Esophagus muscularis mucosa (tissue), 4 donors: Measurements from ENCODE around the gene CYP3A4. TPM values are rescaled to one million over a fixed set of nuclear protein-coding genes. Genes with fewer than 3 reads are reported as not detected.

Source experiments
- DNase-seq: peaks from one replicate; pipeline ENCODE4 v3.0.0-alpha.2; 2017; ENCODE audit errors: extremely low spot score
- H3K27ac ChIP-seq, 4 donors: fragments of 200-600 bp; sonication (generic); replicated peaks in 1 of 4; 1 replicate in 3 of 4; 2 replicates in 1 of 4; pipeline ENCODE4 v1.5.1; 2016 to 2019; ENCODE audit warnings: mild to moderate bottlenecking in 1 of 4
- H3K27me3 ChIP-seq, 4 donors: fragments of 200-600 bp; sonication (generic); one replicate each; pipeline versions ENCODE4 v1.5.1 to v1.6.0; 2016 to 2019
- H3K36me3 ChIP-seq, 4 donors: fragments of 200-600 bp; sonication (generic); one replicate each; pipeline ENCODE4 v1.5.1; 2016 to 2019
- H3K4me1 ChIP-seq, 4 donors: fragments of 200-600 bp; sonication (generic); one replicate each; pipeline ENCODE4 v1.5.1; 2016 to 2019
- H3K4me3 ChIP-seq, 4 donors: fragments of 200-600 bp; sonication (generic); 1 replicate in 2 of 4; 2 replicates in 2 of 4; pipeline ENCODE4 v1.5.1; 2016 to 2019; ENCODE audit warnings: mild to moderate bottlenecking in 4 of 4, moderate library complexity in 1 of 4
- H3K9me3 ChIP-seq, 4 donors: fragments of 200-600 bp; sonication (generic); 1 replicate in 3 of 4; 2 replicates in 1 of 4; pipeline ENCODE4 v1.5.1; 2016 to 2019
- EP300 ChIP-seq: sonication (generic); formaldehyde crosslinking; IDR thresholded peaks from one replicate; pipeline ENCODE4 v1.6.1; 2017; ENCODE audit warnings: antibody characterized with exemption
- POLR2A ChIP-seq: fragments of 450-650 bp; IDR thresholded peaks from one replicate; pipeline ENCODE4 v1.6.1; 2017; ENCODE audit warnings: antibody characterized with exemption, moderate library complexity, mild to moderate bottlenecking, low read depth
- POLR2AphosphoS5 ChIP-seq, 2 donors: sonication (generic); formaldehyde crosslinking; IDR thresholded peaks; one replicate each; pipeline ENCODE4 v1.6.1; 2017; ENCODE audit warnings: antibody characterized with exemption in 2 of 2
- WGBS: methylation state at CpG from one replicate; pipeline ENCODE4 v1.1.5; 2018; 5-methylcytosine and 5-hydroxymethylcytosine counted together
- intact Hi-C: fragments of 100-400 bp; cut with DNase I; formaldehyde crosslinking; loops from one replicate; pipeline ENCODE4 v1.15.1; 2023
- total RNA-seq, 4 donors: library from RNA; depleted of rRNA; stranded (reverse); fragments of >200 nt; gene quantifications; one replicate each; pipeline versions ENCODE4 v1.1.0 to v1.2.1, GENCODE V29; 2016
- TF ChIP-seq, protein P1 (sequence below), 3 experiments: fragments of 200-600 bp in 2 of 3; fragments of 450-650 bp in 1 of 3; sonication (generic) in 2 of 3; IDR thresholded peaks; one replicate each; pipeline ENCODE4 v1.5.1; 2017 to 2019; ENCODE audit warnings: antibody characterized with exemption in 3 of 3, mild to moderate bottlenecking in 2 of 3, moderate library complexity in 1 of 3

The CYP3A4 gene
- total RNA-seq, 4 donors from 2014 or later, result not detected

DNA sequence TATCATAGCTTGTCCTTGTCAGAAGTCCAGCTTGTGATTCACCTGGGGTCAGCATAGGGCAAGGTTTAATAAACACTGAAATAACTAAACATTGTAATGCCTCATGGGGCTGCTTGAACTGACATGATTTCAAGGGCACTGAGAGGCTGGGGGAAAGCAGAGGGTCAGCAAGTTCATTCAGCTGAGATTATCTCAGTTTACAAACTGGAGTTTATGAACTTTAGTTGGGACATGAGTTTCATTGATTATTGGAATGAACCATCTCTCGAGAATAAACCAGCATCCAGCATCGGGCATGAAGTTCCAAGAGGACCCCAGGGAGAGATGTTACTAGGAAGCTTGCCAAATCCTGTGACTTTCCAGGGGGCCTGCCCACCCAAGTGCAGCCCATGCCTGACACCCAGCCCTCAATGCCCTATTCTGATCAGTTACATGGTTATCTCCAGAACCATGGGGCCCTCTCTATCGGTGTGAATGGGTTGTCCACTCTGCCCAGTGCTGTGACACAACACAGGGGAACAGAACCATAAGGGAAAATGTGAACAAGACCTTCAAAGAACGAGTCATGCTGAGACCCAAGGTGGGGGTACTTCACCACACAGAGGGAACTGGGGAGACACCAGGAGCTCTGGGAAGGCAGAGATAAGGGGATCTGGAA is 41.1 kb downstream of the CYP3A4 start:
- WGBS, result 80% methylated on average over 4 of the region's 4 CpGs
- no peak for TF ChIP-seq EP300
- TF ChIP-seq POLR2AphosphoS5 (IDR thresholded peaks at IDR 0.05), result no peak
- TF ChIP-seq, protein P1, sequence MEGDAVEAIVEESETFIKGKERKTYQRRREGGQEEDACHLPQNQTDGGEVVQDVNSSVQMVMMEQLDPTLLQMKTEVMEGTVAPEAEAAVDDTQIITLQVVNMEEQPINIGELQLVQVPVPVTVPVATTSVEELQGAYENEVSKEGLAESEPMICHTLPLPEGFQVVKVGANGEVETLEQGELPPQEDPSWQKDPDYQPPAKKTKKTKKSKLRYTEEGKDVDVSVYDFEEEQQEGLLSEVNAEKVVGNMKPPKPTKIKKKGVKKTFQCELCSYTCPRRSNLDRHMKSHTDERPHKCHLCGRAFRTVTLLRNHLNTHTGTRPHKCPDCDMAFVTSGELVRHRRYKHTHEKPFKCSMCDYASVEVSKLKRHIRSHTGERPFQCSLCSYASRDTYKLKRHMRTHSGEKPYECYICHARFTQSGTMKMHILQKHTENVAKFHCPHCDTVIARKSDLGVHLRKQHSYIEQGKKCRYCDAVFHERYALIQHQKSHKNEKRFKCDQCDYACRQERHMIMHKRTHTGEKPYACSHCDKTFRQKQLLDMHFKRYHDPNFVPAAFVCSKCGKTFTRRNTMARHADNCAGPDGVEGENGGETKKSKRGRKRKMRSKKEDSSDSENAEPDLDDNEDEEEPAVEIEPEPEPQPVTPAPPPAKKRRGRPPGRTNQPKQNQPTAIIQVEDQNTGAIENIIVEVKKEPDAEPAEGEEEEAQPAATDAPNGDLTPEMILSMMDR (IDR thresholded peaks at IDR 0.05), result no peak
- no peak for TF ChIP-seq POLR2A

DNA sequence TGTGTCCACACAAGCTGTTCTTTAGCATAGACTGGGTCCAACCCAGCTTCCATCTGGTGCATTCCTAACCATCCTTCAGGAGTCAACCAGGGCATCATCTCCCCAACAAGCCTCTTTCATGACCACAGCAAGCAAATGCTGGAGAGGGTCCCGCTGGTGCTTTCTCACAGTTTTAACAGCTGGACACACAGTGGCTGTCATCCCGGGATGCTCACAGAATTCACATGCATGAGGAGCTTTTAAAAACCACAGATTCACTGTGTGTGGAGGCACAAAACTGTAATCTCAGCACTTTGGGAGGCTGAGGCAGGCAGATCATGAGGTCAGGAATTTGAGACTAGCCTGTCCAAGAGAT is 42.6 kb downstream of the CYP3A4 start:
- no peak overlapping the region for H3K27ac ChIP-seq
- H3K4me1 ChIP-seq, result no peaks in the 10 kb centered on the region
- no peak overlapping the region for H3K4me3 ChIP-seq
- 93% methylated on average over 2 of the region's 2 CpGs for WGBS
- H3K36me3 ChIP-seq, result peaks cover 0 to 13% (median 6%) of the 10 kb centered on the region in 4 donors
- H3K9me3 ChIP-seq, result no peaks in the 10 kb centered on the region
- TF ChIP-seq POLR2A, result no peak
- no peak for TF ChIP-seq EP300
- TF ChIP-seq, protein P1 (IDR thresholded peaks at IDR 0.05), result no peak
- TF ChIP-seq POLR2AphosphoS5 (IDR thresholded peaks at IDR 0.05), result no peak
- intact Hi-C loops, result no loop called here
- no peaks in the 10 kb centered on the region for H3K27me3 ChIP-seq
- DNase-seq, result no peak

More for the DNA sequence above, 41.1 kb downstream of the CYP3A4 start:
- H3K27ac ChIP-seq, result no peak overlapping the region
- intact Hi-C loops, result no loop called here
- H3K36me3 ChIP-seq, result peaks cover 0 to 6% (median 0%) of the 10 kb centered on the region in 4 donors
- no peaks in the 10 kb centered on the region for H3K4me1 ChIP-seq
- H3K9me3 ChIP-seq, result no peaks in the 10 kb centered on the region
- no peaks in the 10 kb centered on the region for H3K27me3 ChIP-seq
- peak; percentile 34 for DNase-seq
- H3K4me3 ChIP-seq, result no peak overlapping the region

- no peak for TF ChIP-seq EP300
- no peak for TF ChIP-seq POLR2AphosphoS5 (IDR thresholded peaks at IDR 0.05)
- no peak for TF ChIP-seq POLR2A
- TF ChIP-seq, protein P1 (IDR thresholded peaks at IDR 0.05), result no peak
- H3K27ac ChIP-seq, result no peak overlapping the region
- H3K36me3 ChIP-seq, result peaks cover 0 to 13% (median 6%) of the 10 kb centered on the region in 4 donors
- no peaks in the 10 kb centered on the region for H3K27me3 ChIP-seq
- no peak overlapping the region for H3K4me3 ChIP-seq
- DNase-seq, result no peak
- H3K4me1 ChIP-seq, result no peaks in the 10 kb centered on the region
- 73% methylated on average over 5 of the region's 5 CpGs for WGBS
- intact Hi-C loops, result no loop called here
- no peaks in the 10 kb centered on the region for H3K9me3 ChIP-seq
These were observed 43.2 kb downstream of the CYP3A4 start for GRCh38 chr7:99740573-99741440.

DNA sequence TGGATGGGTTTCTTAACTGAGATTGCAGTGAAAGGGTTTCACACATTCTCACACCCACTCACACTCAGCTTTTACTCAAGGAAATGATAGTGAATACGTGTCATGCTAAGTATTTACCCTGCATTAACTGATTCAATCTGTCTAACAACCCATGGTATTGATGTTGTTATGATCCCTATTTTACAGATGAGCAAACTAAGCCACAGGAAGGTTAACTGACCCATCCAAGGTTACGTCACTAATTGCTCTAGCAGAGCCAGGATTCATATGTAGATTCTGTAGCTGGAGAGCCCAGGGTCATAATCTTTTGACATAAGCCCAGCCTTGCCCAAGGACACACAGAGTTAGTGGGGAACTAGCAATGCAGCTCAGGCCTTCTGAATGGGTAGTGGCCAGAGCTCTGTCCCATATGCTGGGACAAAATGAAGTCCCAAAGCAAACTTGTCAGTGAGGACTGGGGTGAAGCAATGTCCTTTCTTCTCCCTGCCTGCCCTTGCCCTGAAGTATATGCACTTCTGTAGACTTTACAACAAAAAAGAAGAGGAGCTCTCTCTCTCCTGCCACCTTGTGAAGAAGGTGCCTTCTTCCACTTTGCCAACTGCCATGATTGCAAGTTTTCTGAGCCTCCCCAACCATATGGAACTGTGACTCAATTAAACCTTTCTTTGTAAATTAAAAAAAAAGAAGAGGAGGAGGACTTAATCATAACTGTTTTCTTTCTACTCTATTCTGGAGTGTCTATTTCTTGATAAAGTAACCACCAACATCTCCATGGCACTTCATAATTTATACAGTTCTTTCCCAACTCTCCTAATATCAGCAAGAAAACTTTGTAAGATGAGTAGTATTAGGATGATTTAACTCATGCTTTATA is 44.0 kb downstream of the CYP3A4 start:
- Histone ChIP-seq H3K4me3 (no peak overlapping the region), H3K27me3 (no peaks in the 10 kb centered on the region), H3K27ac (no peak overlapping the region), H3K9me3 (no peaks in the 10 kb centered on the region), H3K4me1 (no peaks in the 10 kb centered on the region), H3K36me3 (peaks cover 0 to 13% (median 6%) of the 10 kb centered on the region in 4 donors)
- intact Hi-C loops, result loop anchor here (10.0 kb wide), 1 partner anchor 635 kb away; no protein-coding TSS in a partner anchor
- 78% methylated on average over 2 of the region's 2 CpGs for WGBS
- DNase-seq, result peak; percentile 66
- TF ChIP-seq POLR2A (no peak), POLR2AphosphoS5 (IDR thresholded peaks at IDR 0.05) (no peak), EP300 (no peak)
- TF ChIP-seq, protein P1 (IDR thresholded peaks at IDR 0.05), result no peak
